ENCODE data around the gene MTHFSD. TPM values are rescaled to one million over a fixed set of nuclear protein-coding genes. Genes with fewer than 3 reads are reported as not detected.
A peak's percentile ranks its signal among the peaks of the same experiment; 100 is the strongest.

MTHFSD gene
- total RNA-seq, 1 experiment from 2014 or later, result 4.7 TPM

DNA sequence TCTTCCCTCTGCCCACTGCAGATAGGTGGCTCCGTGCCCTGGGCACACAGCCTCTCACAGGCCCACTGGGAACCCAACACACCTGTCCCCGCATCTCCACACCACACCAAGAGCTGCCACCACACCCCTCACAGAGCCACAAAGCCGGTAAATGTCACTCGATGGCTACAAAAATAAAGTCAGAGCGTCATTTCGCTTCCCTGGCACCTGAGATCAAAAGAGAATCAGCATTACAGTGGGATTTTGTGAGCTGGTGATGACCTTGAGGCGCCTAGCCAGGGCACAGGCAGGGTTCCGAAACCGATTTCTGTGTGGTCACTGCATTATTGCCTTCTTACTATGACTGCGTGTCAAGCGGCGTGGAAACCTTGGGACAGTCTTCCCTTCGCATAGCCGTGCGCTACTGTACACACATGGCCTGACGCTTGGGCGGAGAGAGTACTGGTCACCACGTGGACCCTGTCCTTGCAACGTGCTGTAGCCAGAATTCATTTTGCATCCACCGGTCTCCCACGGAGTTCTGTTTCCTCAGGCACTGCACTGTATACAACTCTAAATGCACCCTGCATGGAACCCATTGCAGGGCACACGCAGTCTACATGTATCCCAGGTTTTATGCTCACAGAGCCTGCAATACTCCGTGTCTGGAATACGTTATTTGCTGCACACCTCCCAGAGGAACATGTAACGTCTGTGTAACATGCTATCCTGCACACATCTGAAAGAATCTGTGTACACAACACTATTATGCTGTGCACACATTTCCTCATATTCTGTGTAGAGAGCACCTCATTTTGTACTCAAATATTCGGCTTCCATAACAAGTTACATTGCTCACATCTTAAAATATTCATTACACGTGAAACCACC, 50.5 kb downstream of the MTHFSD start:
- H2AFZ ChIP-seq (ENCODE audit: low read length), result no peak overlapping the region
- WGBS (ENCODE audit: extremely low coverage, insufficient read length, low lambda C conversion rate), result no CpG with 5 or more reads among the region's 27 CpGs
- Mint-ChIP-seq H3K36me3 (ENCODE audit: insufficient read depth in 1 of 3, low read depth in 3 of 3) (0 out of 7 replicates have a peak, but pooled peaks cover 0 to 2% (median 0%) of the 10 kb centered on the region in 3 experiments), H3K4me3 (peak overlapping the region in 1 of 2 experiments; percentile 70; a peak in 2 of 5 replicates), H3K4me1 (peaks cover 18 to 49% of the 10 kb centered on the region in 2 experiments), H3K27me3 (ENCODE audit: low read depth) (peaks cover 99% of the 10 kb centered on the region), H3K27ac (no peak overlapping the region), H3K9me3 (peaks cover 2 to 22% of the 10 kb centered on the region in 2 experiments; a peak in 4 of 5 replicates)
- peaks cover 3% of the 10 kb centered on the region; the same call in 1 of the 2 replicates for H3K4me1 ChIP-seq (ENCODE audit: insufficient read depth, low read length)
- no peak for DNase-seq
- H2BK120ac ChIP-seq (ENCODE audit: low read depth, low read length, poor library complexity, severe bottlenecking), result no peak overlapping the region
- H4K5ac ChIP-seq (ENCODE audit: insufficient read length, low read depth, low read length), result no peak overlapping the region
- peaks cover 3% of the 10 kb centered on the region for H3K23me2 ChIP-seq (ENCODE audit: insufficient read length, low read depth, low read length, poor library complexity, severe bottlenecking)
- H3K27me3 ChIP-seq (ENCODE audit: insufficient read depth, low read length), result peaks cover 98% of the 10 kb centered on the region
- TF ChIP-seq, protein P1, sequence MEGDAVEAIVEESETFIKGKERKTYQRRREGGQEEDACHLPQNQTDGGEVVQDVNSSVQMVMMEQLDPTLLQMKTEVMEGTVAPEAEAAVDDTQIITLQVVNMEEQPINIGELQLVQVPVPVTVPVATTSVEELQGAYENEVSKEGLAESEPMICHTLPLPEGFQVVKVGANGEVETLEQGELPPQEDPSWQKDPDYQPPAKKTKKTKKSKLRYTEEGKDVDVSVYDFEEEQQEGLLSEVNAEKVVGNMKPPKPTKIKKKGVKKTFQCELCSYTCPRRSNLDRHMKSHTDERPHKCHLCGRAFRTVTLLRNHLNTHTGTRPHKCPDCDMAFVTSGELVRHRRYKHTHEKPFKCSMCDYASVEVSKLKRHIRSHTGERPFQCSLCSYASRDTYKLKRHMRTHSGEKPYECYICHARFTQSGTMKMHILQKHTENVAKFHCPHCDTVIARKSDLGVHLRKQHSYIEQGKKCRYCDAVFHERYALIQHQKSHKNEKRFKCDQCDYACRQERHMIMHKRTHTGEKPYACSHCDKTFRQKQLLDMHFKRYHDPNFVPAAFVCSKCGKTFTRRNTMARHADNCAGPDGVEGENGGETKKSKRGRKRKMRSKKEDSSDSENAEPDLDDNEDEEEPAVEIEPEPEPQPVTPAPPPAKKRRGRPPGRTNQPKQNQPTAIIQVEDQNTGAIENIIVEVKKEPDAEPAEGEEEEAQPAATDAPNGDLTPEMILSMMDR (conservative IDR thresholded peaks at IDR 0.05), result no peak
- H3K4me2 ChIP-seq (ENCODE audit: insufficient read depth, insufficient read length, low read length), result no peak overlapping the region
- H2BK15ac ChIP-seq (ENCODE audit: low read depth, low read length), result no peak overlapping the region
- H2AK5ac ChIP-seq (ENCODE audit: insufficient read length, low read length), result no peak overlapping the region
- H3K9ac ChIP-seq (ENCODE audit: extremely low read depth, insufficient read length, low read length), result no peak overlapping the region
- no peak overlapping the region for H3T11ph ChIP-seq (ENCODE audit: low read length)
- no peaks in the 10 kb centered on the region for H3K79me1 ChIP-seq (ENCODE audit: insufficient read depth, low read depth, low read length, poor library complexity, severe bottlenecking)
- H3K56ac ChIP-seq (ENCODE audit: insufficient read length, low read depth, low read length), result no peak overlapping the region
- no peak overlapping the region for H4K91ac ChIP-seq (ENCODE audit: insufficient read length, low read depth, low read length)
- no peaks in the 10 kb centered on the region for H3K9me3 ChIP-seq (ENCODE audit: control insufficient read depth, low read depth, low read length)
- no peak overlapping the region for H3K27ac ChIP-seq (ENCODE audit: insufficient read length, low read depth, low read length)
- H2BK5ac ChIP-seq (ENCODE audit: insufficient read length, low read length), result no peak overlapping the region
- no peaks in the 10 kb centered on the region for H4K20me1 ChIP-seq (ENCODE audit: control insufficient read depth, insufficient read depth, insufficient read length)
- no peak overlapping the region for H3K18ac ChIP-seq (ENCODE audit: insufficient read length, low read depth, low read length)
- no peak overlapping the region for H3K14ac ChIP-seq (ENCODE audit: insufficient read depth, low read length)
- no peak overlapping the region for H3K4ac ChIP-seq (ENCODE audit: low read depth, low read length)
- no peak overlapping the region for H3K23ac ChIP-seq (ENCODE audit: insufficient read length, low read depth, low read length)
- H4K8ac ChIP-seq (replicated peaks; ENCODE audit: insufficient read length, low read depth, low read length), result no peak overlapping the region
- no peak overlapping the region for H2BK20ac ChIP-seq (ENCODE audit: low read depth, low read length, poor library complexity, severe bottlenecking)
- no peak overlapping the region for H2BK12ac ChIP-seq (ENCODE audit: insufficient read length, low read depth, low read length)
- H3K79me2 ChIP-seq (ENCODE audit: insufficient read depth, low read length), result no peaks in the 10 kb centered on the region
